IPS-NIHi7 (cell line): Measurements from ENCODE around the gene APBA2.
A peak's percentile ranks its signal among the peaks of the same experiment; 100 is the strongest.

Source experiments
- DNase-seq: peaks from one replicate; pipeline ENCODE4 v3.0.0; 2012; ENCODE audit warnings: mixed read lengths; ENCODE audit errors: extremely low spot score

Gene APBA2

DNA sequence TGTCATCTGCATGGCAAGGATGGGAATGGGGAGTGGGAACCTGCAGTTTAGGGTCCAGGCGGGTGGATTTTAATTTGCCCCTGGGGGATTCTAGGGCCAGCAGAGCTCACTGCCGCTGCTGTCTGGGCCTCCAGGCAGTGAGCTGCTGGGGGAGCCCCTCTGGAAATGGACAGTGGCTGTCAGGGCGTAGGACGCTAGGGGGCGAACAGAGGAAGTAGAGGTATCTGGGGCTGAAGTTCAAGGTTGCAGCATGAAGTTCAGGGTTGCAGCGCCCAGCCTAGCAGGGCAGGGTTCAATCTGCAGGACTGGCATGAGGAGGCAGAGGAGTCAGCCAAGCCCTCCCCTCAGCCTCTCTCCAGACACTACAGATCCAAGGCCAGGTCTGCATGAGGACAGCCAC is 49.5 kb downstream of the APBA2 start:
- peak; percentile 87 for DNase-seq

DNA sequence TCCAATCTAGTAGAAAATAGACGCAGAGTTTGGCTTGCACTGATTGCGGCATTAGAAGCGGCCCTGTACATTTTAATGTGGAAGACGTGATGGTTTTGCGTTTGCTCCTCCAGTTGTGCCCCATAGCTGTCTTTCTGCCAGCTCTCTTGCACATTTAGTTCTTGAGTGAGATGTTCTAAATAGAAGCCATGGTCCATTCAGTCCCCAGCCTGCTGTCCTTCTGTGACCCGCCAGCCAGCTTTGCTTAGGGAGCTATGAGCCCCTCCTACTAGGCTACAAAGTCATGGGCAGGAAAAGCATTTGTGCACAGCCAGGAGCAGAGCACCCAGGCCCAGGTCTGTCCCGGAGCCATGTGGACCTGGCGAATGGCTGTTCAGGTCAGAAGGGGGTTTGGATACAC is 50.3 kb downstream of the APBA2 start:
- DNase-seq = no peak

DNA sequence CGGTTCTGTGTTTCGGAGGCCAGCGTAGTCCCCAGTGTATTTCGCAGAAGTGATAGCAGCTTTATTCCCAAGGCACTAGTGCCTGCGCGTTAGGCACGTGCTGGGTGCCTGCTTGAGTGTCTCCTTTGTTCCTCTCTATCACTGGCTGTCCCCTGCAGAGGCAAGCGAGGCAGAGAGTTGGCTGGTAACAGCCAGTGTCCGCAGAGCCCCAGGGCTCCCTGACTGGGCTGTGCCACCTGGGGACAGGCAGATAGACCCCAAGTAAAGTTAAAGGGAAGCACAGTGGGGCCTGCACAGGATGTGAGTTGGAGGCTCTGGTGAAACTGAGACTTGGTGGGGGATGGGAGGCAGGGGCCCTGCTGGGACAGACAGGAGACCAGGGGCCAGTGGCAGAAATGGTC is 50.7 kb downstream of the APBA2 start:
- DNase-seq = no peak

DNA sequence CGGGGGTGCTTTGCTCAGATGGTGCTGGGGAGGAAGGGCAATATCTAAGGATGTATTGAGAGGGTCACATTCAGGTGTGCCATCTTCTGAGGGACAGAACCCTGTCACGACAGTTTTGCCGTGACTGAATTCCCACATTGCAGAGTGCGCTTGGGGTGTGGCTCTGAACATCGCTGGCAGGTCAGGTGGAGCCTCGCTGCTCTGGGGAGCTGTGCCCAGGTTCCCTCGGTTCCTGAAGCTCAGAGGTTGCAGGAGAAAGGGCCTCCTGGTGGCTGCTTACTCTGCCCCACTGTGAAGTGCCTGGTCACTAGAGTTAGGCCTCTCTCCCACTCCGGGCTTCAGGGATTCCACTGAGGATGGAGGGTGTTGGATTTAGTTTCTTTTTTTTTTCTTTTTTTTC is 51.5 kb downstream of the APBA2 start:
- DNase-seq = no peak

DNA sequence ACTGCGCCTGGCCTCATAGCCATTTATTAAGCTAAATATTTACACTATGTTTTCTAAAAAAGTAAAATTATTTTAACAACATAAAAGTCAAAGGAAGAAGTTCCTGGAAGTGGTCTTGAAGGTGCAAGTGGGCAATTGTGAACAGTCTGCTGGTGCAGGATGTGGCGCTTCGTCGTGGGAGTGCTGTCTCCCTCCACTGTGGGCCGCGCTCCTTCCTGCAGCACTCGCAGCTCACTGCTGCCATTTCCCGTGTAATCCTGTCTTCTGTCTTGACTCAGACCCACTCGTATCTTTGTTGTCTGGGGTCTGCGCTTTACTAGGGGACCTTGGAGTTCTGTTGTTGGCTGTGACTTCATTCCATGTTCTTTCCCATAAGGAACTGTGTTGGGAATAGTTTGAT is 56.3 kb downstream of the APBA2 start:
- DNase-seq = no peak

DNA sequence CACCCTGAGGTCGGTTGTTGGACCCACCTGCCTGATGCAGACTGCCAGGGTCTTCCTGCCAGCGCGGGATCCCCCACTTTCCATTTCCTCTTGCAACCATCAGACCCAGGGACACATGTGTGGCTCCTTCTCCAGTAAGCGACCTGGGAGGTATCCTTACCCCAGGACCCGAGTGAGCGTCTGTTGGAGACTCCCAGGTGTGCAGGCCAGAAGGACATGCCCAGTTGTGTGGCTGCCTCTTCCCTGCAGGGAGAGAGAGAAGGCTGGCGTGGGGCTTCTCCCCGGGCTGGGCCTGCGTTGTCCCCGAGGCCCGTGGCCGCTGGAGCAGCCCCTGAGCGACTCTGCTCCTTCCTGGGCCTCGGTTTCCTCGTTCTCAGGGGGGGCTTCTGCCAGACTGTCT is 56.8 kb downstream of the APBA2 start:
- DNase-seq = no peak

DNA sequence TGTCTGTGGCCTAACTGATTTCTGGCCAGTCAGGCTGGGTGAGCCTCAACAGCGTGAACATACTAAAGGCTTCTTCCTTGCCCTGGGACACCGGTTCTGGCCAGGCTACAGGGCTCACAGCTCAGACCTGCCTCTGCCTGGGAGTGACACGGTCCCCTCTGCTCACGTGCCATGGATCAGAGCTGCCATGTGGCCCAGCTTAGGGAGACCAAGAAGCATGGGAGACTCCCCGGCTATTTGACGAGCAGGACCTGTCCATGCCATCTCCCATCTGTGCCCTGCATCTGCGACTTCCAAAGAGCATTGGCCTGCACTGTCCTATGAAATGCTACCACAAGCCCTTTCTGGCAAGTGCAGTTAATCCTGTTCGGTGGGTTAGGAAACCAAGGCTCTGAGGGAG is 57.4 kb downstream of the APBA2 start:
- DNase-seq = no peak

DNA sequence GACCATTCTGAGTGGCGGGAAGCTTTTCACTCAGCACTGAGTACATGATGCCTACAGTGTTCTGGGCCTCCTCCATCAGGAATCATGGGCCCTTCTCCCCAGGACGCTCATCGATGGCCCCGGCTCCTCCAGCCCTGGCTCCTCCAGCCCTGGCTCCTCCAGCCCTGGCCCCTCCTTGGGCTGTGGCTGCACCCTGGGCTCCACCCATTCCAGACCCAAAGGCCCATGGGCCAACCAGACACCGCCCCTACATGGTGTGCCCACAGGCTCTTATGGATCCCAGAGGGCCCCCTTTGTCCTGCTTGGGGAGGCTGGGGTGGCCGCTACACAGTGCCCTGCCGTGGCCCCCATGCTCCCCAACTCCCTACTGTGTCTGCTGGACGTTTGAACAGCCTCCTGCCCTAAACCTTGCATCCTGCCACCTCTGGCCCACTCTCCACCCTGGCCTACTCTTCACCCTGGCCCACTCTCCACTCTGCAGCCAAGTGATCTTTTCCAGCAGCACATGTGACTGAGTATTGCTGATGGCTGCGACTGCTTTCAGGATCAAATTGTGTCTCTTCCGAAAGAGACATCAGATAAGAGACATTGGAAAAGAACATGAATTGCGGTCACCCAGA is 57.9 kb downstream of the APBA2 start:
- DNase-seq = no peak

DNA sequence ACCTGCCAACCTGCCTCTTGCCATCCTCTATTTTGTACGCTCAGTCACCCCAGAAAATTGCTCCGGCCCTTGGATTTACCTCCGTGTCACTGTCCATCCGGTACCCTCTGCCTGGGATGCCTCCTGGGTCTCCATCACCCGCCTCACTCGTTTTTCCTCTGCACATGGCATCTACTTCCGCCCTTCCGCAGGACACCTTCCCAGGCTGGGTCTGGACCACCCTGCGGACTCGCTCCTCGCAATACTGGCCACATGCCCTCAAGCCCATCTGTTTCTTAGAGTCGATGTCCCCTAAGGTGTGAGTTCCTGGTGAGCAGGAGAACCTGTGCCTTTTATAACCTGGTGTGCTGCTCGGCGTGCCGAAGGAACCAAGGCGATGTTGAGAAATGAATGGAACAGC is 58.5 kb downstream of the APBA2 start:
- no peak for DNase-seq

DNA sequence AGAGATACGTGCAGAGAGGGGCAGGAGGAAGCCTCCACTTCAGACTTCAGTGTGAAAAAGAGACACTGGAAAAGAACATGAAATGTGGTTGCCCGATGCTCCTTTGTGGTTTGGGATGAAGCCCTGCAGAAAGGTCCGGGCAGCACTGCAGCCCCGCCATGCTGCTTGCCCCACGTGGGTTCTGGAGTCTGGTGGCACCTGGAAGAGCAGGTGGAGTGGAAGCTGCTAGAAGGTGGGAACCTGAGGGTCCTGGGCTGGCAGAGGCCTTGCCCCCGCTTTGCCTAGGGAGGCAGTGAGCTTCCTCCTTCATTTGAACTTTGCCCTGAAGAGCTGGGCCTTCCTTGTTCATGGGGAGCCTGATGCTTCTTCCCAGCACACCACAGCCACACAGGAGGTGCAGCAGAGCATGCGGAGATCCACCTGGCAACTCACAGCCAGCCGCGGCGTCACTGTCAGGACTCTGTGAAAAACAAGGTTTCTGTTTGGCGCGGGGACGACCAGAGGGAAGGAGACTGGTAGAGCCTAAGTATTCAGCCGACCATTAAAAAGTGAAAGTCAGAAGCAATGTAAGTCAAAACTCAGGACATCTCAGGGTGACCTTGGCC is 59.0 kb downstream of the APBA2 start:
- DNase-seq = no peak

DNA sequence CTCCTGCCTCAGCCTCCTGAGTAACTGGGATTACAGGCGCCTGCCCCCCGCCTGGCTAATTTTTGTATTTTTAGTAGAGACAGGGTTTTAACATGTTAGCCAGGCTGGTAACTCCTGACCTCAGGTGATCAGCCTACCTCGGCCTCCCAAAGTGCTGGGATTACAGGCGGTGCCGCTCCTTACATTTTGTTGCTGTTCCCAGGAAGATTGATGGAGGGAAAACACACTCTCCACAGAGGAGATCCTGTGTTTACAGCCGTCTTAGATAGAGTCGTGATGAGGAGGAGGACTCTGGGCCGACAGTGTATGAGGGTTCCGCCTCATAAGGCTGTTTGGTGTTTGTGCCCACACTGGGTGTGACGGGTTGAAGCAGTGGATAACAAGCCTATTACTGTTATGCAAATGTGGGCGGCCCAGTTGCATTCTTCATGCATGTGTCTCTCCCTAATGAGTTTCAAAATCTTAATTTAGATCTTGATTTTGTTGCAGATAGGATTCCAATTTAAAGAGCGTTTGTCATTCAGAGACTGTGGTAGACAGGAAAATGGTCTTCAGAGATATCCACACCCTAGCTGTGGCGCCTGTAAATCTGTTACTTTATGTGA is 60.0 kb downstream of the APBA2 start:
- DNase-seq = no peak

DNA sequence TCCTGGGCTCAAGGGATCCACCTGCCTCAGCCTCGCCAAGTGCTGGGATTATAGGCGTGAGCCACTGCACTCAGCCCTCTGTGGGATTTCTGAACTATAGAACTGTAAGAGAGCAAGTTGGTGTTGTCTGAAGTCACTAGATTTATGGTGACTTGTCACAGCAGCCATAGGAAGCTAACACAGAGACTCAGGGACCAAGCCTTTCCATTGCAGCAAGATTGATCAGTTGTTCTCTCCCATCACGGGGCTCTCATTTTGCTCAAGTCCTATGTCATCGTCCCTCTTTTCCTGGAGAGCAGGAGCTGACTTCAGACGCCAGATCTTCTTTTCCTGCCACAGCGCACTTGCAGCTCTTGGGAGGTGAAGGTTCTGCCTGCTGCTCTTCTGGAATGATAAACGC is 61.0 kb downstream of the APBA2 start:
- DNase-seq = no peak

DNA sequence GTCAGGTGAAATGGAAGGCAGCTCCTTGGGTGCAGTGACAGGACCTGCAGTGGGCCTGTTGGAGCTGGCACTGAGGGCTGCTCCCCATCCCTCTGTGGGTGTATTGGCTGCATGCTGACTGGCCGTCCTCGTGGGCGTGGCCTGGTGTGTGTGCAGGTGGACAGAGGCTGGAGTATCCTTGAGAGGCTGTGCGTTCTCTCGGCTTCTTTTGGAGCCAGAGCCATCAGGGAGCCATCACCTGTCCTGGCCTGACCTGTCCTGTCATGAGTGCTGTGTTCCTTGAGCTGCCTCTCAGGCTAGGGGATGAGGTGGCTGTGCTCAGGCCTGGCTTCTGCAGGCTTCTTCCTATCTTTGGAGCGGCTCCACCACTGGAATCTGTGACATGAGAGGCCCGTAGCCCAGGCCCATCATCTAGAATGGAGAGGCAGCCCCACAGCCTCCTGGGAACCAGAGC is 61.5 kb downstream of the APBA2 start:
- DNase-seq = no peak

DNA sequence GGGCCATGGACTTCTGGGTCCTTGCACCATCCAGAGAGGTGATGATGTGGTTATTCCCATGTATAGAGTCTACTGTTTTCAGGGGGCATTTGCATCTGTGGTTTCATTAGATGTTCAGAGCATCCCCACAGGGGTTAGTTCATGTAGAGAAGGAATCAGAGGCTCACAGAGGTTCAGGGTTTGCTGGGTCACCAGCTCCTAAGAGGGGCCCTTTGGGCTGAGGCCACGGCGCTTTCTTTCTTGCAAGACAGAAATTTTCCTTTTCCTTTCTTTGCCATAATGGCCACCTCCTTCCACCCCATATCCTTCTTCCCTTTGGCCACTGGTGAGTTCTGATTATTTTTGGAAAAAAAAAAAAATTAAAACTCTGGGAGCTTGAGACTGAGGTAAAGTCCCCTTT is 62.3 kb downstream of the APBA2 start:
- no peak for DNase-seq

DNA sequence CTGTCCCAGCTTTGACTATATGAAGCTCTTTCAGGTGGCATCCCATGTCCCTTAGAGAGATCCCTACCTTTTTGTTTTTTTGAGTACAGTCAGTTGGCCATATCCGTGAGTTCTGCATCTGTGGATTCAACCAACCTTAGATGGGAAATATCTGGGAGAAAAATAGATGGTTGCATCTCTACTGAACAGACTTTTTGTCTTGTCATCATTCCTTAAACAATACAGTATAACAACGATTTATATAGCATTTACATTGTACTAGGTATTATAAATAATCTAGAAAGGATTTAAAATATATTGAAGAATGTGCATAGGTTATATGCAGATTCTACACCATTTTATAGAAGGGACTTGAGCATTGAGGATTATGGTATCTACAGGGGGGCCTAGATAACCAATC is 65.1 kb downstream of the APBA2 start:
- no peak for DNase-seq

DNA sequence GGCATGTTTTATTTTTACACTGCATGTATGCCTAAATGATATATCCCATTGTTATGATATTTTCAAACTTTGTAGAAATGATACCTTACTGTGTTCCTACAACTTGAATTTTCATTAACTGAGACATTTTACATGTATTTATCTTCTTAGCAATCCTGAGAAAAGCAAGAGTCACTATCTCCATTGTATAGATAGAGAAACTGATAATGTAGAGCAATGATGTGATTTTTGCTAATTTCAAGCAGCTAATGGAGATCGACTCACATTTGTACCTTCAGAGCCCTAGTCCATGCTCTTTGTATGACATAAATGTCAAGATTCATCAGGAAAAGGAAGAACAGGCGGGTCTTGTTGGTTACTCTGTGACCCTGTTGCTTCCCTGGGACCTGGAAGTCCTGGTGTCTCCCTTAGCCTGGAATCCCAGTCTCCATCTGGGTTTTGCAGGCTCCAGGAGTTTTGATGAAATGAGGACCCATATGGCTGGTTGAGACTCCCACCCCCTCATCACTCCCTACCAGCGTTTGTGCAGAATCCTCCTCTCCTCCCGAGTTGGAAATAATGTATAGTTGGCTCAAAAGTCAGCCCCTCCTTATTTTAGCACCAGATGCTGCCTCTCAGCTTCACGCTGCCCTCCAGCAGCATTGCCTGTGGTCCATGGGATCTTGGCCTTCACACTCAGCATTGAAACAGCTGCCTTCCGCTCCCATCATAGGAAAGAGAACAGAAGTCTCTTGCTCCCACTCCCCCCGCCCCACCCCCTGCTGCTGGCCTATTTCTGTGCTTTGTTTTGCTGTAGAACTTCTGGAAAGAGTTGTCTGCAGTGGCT is 67.1 kb downstream of the APBA2 start:
- no peak for DNase-seq

DNA sequence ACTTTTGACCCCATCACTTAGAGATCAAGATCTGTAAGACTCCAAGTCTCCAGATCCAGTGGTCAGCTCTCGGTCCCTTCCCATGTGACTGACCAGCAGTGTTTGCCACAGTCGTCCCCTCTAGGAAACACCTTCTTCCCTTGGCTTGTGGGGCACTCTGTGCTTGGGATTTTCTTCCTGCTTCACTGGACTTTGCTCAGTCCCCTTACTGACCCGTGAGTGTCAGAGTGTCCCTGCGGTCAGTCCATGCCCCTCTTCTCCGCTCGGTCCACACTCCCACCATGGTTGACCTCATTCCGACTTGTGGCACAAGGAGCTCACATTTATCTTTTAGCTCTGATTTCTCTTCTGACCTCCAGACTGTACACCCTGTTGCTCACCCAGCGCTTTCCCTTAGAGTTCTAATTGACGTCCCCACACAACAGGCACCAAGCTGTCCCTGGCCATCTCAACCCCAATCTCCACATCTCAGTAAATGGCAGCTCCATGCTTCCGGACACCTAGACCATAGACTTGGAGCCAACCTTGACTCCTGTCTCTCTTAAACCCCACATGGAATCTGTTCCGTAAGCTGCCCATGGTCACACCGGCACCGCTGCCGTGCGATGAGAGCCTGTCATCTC is 67.9 kb downstream of the APBA2 start:
- DNase-seq = no peak

DNA sequence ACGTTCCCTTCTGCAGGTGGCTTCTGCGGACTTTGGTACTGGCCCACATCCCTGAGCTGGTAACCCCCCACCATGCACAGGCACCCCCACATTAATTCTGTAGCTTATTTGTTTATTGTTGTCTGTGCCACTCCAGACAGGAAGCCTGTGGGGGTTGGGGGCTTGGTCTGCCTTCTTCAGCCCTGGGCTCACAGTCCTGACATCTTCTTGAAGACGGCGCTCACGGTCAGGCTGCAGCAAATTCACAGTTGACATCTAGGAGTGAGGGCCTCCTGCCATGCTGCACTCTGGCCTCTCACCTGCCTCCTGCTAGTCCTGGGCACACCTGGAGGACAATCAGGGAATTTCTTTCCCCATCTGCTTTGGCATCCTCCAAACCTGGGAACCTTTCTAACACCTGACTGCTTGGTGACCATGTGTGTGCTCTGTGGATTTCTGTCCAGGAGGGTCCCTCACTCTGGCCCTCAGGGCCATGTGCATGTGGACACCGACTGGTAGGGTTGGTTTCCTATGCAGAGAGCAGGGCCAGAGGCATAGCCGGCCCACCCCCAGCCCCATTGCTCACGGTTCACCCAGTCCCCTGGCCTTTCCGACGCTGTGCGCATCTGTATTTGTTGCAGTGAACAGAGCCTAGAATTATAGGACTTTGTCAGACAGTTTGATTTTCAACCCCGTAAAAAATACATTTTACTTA is 68.8 kb downstream of the APBA2 start:
- DNase-seq = no peak

DNA sequence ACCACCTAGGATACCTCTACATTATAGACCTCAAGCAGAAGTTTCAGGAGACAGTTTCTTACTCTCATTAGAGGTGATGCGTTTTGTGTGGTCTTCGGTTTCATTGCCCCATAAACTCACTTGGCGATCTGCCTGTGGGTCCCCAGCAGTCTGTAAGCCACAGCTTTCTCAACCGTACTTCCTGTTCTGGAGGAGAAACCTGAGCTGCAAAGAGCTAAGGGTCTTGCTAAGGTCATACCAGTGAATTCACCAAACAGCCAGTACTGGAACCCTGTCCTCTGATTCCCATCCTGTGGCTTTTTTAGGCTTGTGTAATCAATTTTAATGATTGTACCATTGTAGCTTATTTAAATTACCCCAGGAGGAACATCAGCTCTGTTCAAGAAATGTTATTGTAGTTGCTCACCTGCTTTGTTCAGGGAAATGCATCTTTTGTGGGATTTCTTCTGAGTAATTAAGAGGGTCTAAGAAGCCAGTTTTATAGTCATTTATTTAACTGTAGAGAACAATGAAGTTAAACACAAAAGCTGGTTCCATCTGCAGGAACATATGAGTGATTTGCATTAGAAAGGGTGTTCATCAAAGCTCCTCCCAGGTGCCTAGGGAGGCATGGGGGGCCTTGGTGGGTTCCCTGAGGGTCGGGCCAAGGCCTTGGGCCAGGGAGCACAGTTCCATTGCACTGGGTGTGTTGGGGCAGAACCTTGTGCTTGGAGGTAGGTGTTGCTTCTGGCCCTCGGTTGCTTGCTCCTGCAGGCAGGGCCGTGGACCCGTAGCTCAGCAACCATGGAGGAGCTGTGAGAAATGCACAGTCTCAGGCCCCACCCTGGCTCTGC is 69.6 kb downstream of the APBA2 start:
- no peak for DNase-seq

DNA sequence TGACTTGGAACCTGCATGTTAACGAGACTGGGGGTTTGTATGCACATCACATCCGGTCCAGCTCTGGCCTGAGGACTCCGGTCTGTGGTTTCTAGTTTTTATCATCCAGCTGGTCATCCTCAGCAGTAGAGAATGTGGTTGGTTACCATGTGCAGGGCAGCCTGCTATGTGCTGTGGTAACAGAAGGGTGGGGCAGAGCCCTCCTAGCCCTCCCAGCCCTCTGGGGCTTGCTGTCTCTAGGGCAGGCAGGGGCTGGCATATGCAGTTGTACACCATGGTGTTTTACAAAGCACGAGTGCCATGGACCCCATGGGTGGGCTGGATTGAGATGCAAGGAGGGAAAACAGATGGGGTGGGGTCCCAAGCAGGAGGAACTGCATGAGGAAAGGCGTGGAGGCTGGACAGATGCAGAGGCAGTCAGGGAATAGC is 70.2 kb downstream of the APBA2 start:
- no peak for DNase-seq

DNA sequence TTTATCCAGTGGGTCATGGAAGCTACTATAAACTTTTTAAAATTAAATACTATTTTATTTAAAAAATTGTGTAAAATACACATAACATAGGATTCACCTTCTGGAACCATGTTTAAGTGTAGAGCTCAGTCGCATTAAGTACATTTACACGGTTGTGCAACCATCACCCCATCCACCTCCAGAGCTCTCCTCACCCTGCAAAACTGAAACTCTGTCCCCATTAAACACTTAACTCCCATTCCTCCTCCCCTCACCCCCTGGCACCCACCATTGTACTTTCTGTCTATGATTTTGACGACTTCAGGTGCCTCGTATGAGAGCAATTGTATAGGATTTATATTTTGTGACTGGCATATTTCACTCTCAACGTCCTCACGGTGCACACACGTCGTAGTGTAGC is 70.7 kb downstream of the APBA2 start:
- DNase-seq = no peak
